DLD1 (cell line): Measurements from ENCODE around the gene CDK11B.
"Not testable (repeated sequence)": the region's sequence is repeated elsewhere in the genome, so short reads cannot be mapped to it uniquely, and the experiment has no call there.

Experiments
- in situ Hi-C: cut with HindIII; loops from 2 replicates; pipeline ENCODE4 v1.10.0; 2017; ENCODE audit warnings: low sequenced_read_pairs

The CDK11B gene

DNA sequence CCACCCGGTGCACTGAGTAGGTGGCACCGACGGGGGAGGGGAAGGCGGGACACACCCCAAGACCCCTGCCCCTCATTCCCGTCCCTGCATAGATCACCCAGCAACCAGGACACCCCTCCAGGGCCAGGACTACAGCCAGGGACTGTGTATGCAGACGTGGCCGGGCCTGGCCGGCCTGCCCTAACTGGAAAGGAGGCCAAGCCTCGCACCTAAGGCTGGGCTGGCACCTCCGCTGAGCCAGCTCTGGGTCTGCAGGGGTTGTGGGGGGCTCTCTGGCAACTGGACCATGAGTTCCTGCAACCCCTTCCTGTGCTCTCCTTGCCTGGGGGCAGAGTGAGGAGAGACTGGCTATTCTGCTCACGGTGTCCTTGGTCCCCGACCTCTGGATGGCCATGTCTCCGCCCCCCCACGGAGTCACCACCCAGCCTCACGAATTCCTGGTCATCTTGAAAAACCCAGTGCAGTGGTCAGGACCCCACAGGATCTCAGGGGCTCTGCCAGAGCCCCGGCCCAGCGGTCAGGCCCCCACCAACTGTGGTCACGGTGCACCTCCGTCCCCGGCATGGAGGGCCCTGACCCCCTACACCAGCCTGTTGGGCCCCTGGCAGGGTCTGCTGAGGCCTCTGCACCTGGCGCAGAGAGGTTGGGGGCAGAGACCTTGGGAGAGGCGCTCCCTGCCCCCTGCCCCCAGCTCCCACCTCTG, 57.8 kb downstream of the CDK11B start:
- in situ Hi-C loops: no loop called here

DNA sequence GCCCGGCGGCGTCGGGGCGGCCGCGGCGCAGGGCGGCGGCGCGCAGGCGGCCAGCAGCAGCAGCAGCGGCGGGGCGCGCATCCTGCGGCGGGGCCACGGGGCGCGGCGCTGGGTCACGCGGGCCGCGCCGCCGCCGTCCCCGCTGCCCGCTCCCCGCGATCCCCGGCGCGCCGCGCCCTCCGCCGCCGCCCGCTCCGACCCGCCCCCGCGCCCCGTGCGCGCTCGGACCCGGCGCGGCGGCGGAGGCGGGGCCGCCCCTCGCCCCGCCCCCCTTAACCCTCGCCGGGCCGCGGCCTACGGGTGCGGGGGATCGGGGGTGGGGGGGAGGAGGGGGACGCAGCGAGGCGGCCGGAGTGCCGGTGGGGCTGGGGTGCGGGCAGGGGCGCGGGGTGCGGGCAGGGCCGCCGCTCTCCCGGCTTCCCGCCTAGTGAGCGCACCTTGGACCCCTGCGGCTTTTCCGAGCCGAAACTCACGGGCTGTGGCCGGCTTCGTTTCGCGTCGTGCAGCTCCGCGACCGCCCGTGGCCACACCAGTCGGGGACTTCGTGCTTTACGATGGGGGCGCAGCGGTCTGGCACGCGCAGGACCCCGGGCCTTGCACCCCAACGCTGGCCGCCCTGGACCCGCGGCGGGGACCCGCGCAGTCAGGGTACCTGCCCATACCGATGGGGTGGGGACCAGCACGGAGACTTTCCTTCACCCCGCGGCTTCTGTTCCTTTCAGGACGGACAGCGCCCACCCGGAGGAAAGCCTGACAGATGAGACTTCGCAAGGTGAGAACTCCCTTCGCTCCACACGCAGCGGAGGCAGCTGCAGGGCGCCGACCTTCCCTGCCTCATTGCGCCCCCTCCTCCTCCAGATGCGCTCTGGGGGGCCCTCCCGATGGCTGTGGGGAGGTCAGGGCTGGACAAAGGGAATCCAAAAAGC, 58.6 kb downstream of the CDK11B start, which contains the start of gene FNDC10:
TSS of gene FNDC10 (minus strand) at position 201 of the 926 bp plus-strand sequence. CDS start at position 81, 120 bp downstream.
- in situ Hi-C loops: no loop called here

DNA sequence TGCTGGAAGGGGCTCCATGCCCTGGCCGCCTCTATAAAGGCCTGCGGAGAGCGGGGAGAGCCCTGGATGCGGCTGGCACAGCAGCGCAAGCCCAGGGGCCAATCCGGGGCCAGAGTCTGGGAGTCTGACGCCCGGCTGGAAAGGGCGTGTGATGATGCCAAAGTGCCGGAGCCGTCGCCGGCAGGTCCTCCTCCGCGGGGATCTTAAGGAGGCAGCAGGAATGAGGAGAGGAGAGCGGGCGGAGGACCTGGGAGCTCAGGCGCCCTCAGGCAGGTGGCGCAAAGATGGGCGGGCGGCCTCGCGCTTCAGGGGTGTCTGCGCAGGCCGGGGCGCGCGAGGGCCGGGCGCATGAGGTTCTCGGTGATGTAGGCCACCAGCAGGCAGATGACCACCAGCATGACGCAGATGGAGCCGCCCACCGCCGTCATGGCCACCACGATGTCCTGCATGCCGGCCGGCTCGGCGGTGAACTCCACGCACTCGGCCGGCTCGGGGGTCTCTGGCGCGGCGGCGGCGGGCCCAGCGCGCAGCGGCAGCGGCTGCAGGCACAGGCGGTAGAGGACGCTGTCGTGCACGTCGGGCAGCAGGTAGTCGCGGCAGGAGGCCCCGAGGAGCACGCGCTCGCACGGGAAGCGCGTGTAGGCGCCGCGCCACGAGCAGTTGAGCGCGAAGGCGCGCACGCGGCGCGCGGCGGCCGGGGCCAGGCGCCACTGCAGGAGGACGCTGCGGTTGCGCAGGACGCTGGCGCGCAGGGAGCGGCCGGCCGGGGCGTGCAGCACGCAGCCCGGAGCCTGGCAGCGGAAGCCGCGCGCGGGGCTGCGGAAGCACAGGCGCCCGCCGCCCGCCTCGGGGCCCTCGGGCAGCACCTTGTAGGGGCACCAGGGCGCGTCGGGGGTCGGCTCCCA, 59.5 kb downstream of the CDK11B start:
- in situ Hi-C loops: no loop called here

DNA sequence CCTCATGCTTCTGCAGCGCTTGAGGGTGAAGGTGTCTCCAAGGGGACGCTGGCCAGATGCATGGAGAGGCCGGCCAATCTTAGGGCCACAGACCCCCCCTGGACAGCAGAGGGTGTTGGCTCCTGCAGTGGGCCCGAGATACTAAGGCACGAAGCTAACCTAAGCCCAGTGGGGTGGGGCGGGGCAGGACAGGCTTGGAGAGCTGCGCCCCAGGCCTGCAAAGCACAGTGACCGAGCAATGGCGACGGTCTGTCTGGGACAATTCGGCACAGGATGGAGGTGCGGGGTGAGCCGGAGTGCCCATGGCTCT, 60.1 kb downstream of the CDK11B start:
- in situ Hi-C loops: no loop called here

DNA sequence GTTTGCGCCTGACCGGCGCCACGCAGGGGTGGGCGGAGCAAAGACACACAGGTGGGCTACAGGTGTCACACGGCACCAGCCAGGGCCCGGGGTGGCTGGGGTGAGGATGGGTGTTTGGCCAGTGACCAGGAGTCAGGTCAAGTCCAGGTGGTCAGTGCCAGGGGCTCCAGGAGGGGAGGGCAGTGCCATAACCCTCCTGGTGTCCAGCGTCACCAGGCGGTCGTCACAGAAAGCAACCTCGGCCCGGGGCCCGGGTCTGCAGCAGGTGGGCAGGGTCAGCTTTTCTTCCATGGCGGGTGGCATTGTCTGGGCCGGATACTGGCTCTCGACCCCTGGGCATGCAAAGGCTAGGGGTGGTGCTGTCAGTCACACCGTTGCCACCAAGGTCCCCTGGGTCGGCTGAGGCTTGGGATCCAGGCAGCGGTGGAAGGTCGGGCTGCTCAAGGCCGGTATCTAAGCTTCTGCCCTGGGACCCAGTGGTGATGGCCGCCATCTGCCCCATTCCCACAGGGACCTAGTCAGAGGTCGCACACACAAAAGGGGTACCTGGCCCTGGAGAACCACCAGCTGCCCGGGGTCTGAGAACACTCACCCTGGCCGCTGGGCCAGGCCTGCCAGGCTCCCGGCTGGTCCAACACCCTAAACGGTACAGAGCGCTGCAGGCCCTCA, 60.6 kb downstream of the CDK11B start:
- in situ Hi-C loops: no loop called here

DNA sequence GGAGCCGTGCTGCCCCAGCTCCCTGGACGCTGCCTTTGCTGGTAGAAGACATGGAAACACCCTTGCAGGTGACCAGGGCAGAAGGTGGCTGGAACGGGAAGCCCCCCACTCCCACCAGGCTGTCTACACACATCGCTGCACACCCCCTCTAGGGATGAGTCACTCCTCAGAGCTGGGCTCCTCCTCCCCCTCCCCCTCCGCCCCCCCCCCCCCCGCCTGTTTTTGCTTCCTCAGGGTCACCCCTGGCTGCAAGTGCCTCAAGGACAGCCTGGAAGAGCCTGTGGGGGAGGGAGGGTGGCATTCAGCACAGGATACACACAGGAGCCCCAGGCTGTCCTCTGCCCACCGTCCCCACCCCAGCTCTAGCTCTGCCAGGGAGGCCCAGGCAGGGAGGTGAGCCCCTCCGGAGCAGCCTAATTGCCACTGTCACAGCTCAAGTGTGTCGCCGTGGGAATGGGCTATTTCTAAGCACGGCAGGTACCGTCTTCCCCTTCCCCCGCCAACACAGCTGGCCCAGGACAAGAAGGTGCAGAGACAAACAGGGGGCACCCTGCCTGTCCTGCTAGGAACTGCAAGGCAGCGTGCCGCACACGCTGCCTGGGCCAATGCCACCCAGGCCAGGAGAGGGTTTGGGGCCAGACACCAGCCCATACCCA, 61.4 kb downstream of the CDK11B start:
- in situ Hi-C loops: no loop called here

DNA sequence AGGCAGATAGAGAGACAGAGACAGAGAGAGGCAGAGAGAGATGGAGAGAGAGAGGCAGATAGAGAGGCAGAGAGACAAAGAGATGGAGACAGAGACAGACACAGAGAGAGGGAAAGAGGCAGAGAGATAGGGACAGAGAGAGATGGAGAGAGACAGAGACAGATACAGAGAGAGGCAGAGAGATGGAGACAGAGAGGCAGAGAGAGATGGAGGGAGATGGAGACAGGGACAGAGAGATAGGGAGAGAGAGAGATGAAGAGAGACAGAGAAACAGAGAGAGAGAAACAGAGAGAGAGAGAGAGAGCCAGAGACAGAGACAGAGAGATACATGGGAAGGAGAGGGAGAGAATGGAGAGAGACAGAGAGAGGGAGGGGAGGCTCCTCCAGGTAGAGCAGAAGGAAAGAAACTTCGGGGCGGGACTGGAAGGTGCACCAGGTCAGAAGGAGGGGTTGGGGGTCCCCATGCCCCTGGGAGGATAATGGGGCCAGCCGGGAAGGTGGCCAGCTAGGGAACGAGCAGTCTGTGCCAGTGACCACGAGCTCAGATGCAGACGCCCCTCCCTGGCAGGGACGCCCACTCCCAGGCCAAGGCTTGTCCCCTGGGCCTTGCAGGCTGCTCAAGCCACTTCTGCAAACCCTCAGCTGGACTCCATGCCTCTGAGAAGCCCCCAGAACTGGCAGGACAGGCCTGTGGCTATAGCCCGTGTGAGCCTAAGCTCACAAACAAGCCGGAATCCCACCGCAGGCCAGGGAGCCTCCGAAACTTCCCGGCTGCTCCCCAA, 62.1 kb downstream of the CDK11B start:
- in situ Hi-C loops: no loop called here

DNA sequence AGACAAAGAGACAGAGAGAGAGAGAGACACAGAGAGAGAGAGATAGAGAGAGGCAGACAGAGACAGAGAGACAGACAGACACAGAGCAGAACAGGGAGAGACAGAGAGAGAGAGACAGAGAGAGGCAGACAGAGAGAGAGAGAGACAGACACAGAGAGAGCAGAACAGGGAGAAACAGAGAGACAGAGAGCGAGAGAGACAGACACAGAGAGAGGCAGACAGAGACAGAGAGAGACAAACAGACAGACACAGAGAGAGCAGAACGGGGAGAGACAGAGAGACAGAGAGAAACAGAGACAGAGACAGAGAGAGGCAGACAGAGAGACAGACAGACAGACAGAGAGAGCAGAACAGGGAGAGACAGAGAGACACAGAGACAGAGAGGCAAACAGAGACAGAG, 63.5 kb downstream of the CDK11B start:
- in situ Hi-C loops: not testable (repeated sequence)

DNA sequence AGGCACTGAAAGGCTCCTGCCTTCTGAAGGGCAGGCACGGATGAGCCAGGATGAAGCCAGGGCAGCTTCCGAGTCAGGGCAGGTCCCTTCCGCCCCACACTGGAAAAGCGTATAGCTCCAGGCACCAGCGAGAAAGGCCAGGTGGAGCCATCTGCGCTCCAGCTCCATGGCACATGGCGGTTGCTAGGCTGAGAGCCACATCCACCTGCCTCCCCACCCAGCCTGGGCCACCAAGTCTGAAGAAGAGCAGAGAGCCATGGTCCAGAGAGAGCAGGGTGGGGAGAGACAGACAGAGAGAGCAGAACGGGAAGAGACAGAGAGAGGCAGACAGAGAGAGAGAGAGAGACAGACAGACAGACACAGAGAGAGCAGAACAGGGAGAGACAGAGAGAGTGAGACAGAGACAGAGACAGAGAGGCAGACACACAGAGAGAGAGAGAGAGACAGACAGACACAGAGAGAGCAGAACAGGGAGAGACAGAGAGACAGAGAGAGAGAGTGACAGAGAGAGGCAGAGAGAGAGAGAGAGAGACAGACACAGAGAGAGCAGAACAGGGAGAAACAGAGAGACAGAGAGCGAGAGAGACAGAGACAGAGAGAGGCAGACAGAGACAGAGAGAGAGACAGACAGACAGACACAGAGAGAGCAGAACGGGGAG, 64.1 kb downstream of the CDK11B start:
- in situ Hi-C loops: no loop called here

DNA sequence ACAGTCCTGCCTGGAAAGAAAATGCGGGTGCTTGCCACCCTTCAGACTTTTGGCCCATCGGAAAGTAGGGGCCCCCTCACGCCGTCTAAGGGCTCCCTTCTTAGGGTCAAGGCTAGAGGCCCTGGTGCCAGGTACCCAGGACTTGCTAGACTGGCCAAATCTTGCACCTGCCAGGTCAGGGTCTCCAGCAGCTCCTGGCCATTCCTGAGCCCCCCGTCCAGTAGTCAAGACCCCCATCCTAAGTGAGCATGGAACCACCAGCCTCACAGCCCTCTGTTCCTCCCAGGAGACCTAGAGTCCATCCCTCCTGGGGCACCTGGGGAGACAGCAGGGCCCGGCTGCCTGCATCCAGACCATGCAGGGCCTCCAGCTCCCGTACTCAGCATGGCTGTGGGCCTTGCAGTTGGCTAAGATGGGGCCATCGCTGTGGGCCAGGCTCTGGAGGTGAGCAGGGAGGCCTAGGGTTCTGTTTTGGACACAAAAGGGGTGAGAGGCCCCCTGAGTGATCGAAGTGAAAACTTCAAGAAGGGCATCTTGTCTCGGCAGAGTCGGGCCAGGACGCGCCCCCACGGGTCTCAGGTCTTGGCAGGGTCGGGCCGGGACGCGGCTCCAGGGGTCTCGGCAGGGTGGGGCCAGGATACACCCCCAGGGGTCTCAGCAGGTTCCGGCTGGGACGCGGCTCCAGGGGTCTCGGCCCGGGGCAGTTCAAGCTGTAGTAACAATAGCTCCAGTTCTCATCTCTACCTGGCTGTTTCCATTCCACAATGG, 64.8 kb downstream of the CDK11B start:
- in situ Hi-C loops: no loop called here

DNA sequence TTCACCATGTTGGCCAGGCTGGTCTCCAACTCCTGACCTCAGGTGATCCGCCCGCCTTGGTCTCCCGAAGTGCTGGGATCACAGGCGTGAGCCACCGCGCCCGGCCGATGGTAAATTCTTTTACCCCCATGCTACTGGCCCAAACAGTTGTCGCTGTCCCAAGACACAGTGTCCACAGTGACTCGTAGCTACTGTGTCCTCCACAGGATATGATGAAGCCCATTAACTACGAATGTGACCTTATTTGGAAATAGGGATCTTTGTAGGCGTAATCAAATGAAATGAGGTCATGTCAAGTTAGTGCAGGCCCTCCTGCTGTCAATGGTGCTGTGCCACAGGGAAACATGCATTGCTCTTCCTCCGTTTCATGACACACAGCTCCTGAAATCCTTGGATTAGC, 67.4 kb downstream of the CDK11B start:
- in situ Hi-C loops: no loop called here
